PC-9 (cell line): ENCODE results near the gene CRY2.

Experiments used
- CTCF ChIP-seq: fragments of 200-600 bp; sonication (generic); conservative IDR thresholded peaks from 2 replicates; pipeline ENCODE4 v1.6.1; 2017; ENCODE audit warnings: mixed run types, antibody characterized with exemption, mild to moderate bottlenecking, moderate library complexity
- EZH2 ChIP-seq: fragments of 200-600 bp; sonication (generic); IDR thresholded peaks from 2 replicates; pipeline ENCODE4 v1.8.0; 2017; ENCODE audit warnings: antibody characterized with exemption, low read depth

DNA sequence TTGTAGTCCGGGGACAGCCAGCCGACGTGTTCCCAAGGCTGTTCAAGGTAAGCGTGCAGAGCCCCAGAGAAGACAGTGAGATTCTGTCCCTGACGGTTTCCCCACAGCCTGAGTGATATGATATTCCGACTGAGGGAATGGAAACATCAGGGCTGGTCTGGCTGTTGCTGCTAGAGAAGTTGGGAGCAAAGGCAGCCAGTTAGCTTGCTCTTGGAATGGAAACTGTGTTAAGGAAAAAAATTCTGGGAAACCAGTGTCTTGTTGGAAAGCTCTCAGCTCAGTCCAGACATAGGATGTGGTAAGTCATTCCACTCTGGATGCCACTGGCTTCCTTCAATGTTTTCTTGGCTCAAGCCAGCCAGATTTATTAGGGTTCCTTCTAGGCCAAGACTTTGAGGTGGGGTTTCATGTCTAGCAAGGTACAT lies 8.8 kb downstream of the CRY2 start:
- TF ChIP-seq EZH2 (no peak), CTCF (no peak)
